Thyroid gland (tissue), 4 donors: ENCODE results near the gene TTC16. TPM values are rescaled to one million over a fixed set of nuclear protein-coding genes. Genes with fewer than 3 reads are reported as not detected.

Experiments
- DNase-seq, 2 donors: peaks; one replicate each; pipeline ENCODE4 v3.0.0-alpha.2; 2019
- H3K27ac ChIP-seq, 3 donors: fragments of 200-600 bp; sonication (generic); 1 replicate in 2 of 3; 2 replicates in 1 of 3; pipeline ENCODE4 v1.5.1; 2016 to 2019; ENCODE audit warnings: mild to moderate bottlenecking in 1 of 3, moderate library complexity in 1 of 3
- H3K27me3 ChIP-seq: fragments of 200-600 bp; sonication (generic); one replicate; pipeline ENCODE4 v1.5.1; 2019
- H3K36me3 ChIP-seq, 2 donors: fragments of 200-600 bp; sonication (generic); one replicate each; pipeline ENCODE4 v1.5.1; 2016 to 2019
- H3K4me1 ChIP-seq, 2 donors: fragments of 200-600 bp; sonication (generic); one replicate each; pipeline ENCODE4 v1.5.1; 2017 to 2019
- H3K4me3 ChIP-seq, 3 donors: fragments of 200-600 bp; sonication (generic); replicated peaks in 1 of 3; 1 replicate in 2 of 3; 2 replicates in 1 of 3; pipeline ENCODE4 v1.5.1; 2016; ENCODE audit warnings: mild to moderate bottlenecking in 1 of 3
- H3K9me3 ChIP-seq: fragments of 200-600 bp; sonication (generic); one replicate; pipeline ENCODE4 v1.5.1; 2017
- CTCF ChIP-seq, 6 experiments: fragments of 200-600 bp in 3 of 6; fragments of 450-650 bp in 3 of 6; sonication (generic) in 3 of 6; IDR thresholded peaks; one replicate each; pipeline ENCODE4 v1.5.1; 2016 to 2019; ENCODE audit warnings: antibody characterized with exemption in 6 of 6, mild to moderate bottlenecking in 2 of 6, inconsistent platforms in 1 of 6, moderate library complexity in 1 of 6
- POLR2A ChIP-seq, 2 donors: fragments of 450-650 bp; IDR thresholded peaks; one replicate each; pipeline ENCODE4 v1.6.1; 2017; ENCODE audit warnings: antibody characterized with exemption in 2 of 2, mild to moderate bottlenecking in 2 of 2, moderate library complexity in 1 of 2
- WGBS, 2 donors: methylation state at CpG; one replicate each; pipeline ENCODE4 v1.1.5; 2017; 5-methylcytosine and 5-hydroxymethylcytosine counted together
- intact Hi-C: fragments of 100-400 bp; cut with DNase I; formaldehyde crosslinking; loops from one replicate; pipeline ENCODE4 v1.15.1; 2023
- total RNA-seq, 4 donors: library from RNA; depleted of rRNA; stranded (reverse); fragments of >200 nt; gene quantifications; one replicate each; pipeline ENCODE4 v1.2.3, GENCODE V29; 2016

Gene TTC16
- total RNA-seq: under 1 TPM in 3 of 4 donors, not detected in 1; 0.40 to 0.45 (median 0.44) TPM

- DNase-seq: peak; percentile 97 to 98
- TF ChIP-seq POLR2A (IDR thresholded peaks at IDR 0.05) (peak in 1 of 2 donors; percentile 78), CTCF (IDR thresholded peaks at IDR 0.05) (no peak)
- H3K9me3 ChIP-seq: no peaks in the 10 kb centered on the region
- intact Hi-C loops: no loop called here
- H3K27me3 ChIP-seq: no peaks in the 10 kb centered on the region
- WGBS, 2 donors: 11 to 14% methylated on average over 20 to 35 of the region's 65 CpGs
- H3K4me3 ChIP-seq: peak within 1 kb of the TSS; percentile 77 to 93 (median 77)
- H3K27ac ChIP-seq: peak within 1 kb of the TSS; percentile 45 to 82 (median 49)
- peaks cover 18 to 33% of the 10 kb centered on the region in 2 donors for H3K4me1 ChIP-seq
- no peaks in the 10 kb centered on the region for H3K36me3 ChIP-seq
Observed at GRCh38 chr9:127715470-127716337, at the start of gene TTC16, which contains the start of gene PTRH1. TSS of gene TTC16 (plus strand) at chr9:127716079. CDS start at chr9:127716146, 67 bp downstream. TSS of gene PTRH1 (minus strand) at chr9:127715663. CDS start at chr9:127715639, 24 bp downstream.

GRCh38 chr9:127667127-127667844 lies 48.6 kb upstream of the TTC16 start:
- Histone ChIP-seq H3K36me3 (peaks cover 34 to 41% of the 10 kb centered on the region in 2 donors), H3K27ac (no peak overlapping the region), H3K4me1 (no peaks in the 10 kb centered on the region), H3K27me3 (no peaks in the 10 kb centered on the region), H3K9me3 (no peaks in the 10 kb centered on the region), H3K4me3 (no peak overlapping the region)
- intact Hi-C loops: no loop called here
- WGBS, 2 donors: 85% methylated on average over 3 of the region's 3 CpGs
- no peak for DNase-seq
- TF ChIP-seq CTCF (IDR thresholded peaks at IDR 0.05) (no peak), POLR2A (IDR thresholded peaks at IDR 0.05) (no peak)

GRCh38 chr9:127667906-127668305 lies 48.0 kb upstream of the TTC16 start:
- H3K27ac ChIP-seq: no peak overlapping the region
- intact Hi-C loops: no loop called here

GRCh38 chr9:127673234-127673633 lies 42.6 kb upstream of the TTC16 start:
- Histone ChIP-seq H3K36me3 (peaks cover 33 to 38% of the 10 kb centered on the region in 2 donors), H3K4me1 (no peaks in the 10 kb centered on the region), H3K27me3 (no peaks in the 10 kb centered on the region), H3K9me3 (no peaks in the 10 kb centered on the region), H3K4me3 (no peak overlapping the region), H3K27ac (no peak overlapping the region)
- WGBS, 2 donors: 90 to 96% methylated on average over 7 of the region's 7 CpGs
- no peak for DNase-seq
- intact Hi-C loops: no loop called here
- TF ChIP-seq POLR2A (IDR thresholded peaks at IDR 0.05) (no peak), CTCF (IDR thresholded peaks at IDR 0.05) (no peak)

More at GRCh38 chr9:127667906-127668305, 48.0 kb upstream of the TTC16 start:
- H3K9me3 ChIP-seq: no peaks in the 10 kb centered on the region
- no peak overlapping the region for H3K4me3 ChIP-seq
- 91 to 94% methylated on average over 18 of the region's 18 CpGs for WGBS, 2 donors
- peaks cover 35 to 42% of the 10 kb centered on the region in 2 donors for H3K36me3 ChIP-seq
- H3K27me3 ChIP-seq: no peaks in the 10 kb centered on the region
- no peaks in the 10 kb centered on the region for H3K4me1 ChIP-seq
- no peak for DNase-seq
- TF ChIP-seq POLR2A (IDR thresholded peaks at IDR 0.05) (no peak), CTCF (IDR thresholded peaks at IDR 0.05) (no peak)
